DOHH2 (cell line): ENCODE measurements around the gene DCBLD2.

Experiments
- H3F3A ChIP-seq: fragments of 200-600 bp; sonication (generic), shearing (Covaris generic); 2 replicates; pipeline ENCODE4 v1.6.0; 2016; ENCODE audit warnings: antibody characterized with exemption, mild to moderate bottlenecking; ENCODE audit not compliant: control insufficient read depth, insufficient read depth
- H3K27ac ChIP-seq: fragments of 200-600 bp; sonication (generic); 2 replicates; pipeline ENCODE4 v1.5.1; 2014; ENCODE audit warnings: low read depth, mild to moderate bottlenecking, low read length, moderate library complexity
- H3K27me3 ChIP-seq: fragments of 200-600 bp; sonication (generic); 2 replicates; pipeline ENCODE4 v1.6.1; 2014; ENCODE audit warnings: mild to moderate bottlenecking, low read length, mixed read lengths; ENCODE audit not compliant: control insufficient read depth
- H3K36me3 ChIP-seq: fragments of 200-600 bp; sonication (generic); 2 replicates; pipeline ENCODE4 v1.6.1; 2014; ENCODE audit warnings: mild to moderate bottlenecking, low read length, moderate library complexity, mixed read lengths; ENCODE audit not compliant: control insufficient read depth
- H3K4me1 ChIP-seq: fragments of 200-600 bp; sonication (generic); 2 replicates; pipeline ENCODE4 v1.6.1; 2014; ENCODE audit warnings: mild to moderate bottlenecking, low read length, mixed read lengths; ENCODE audit not compliant: control insufficient read depth
- H3K4me2 ChIP-seq: fragments of 200-600 bp; sonication (generic); 2 replicates; pipeline ENCODE4 v1.6.0; 2014; ENCODE audit warnings: mild to moderate bottlenecking, low read length, moderate library complexity
- H3K4me3 ChIP-seq: fragments of 200-600 bp; sonication (generic); 2 replicates; pipeline ENCODE4 v1.5.1; 2014; ENCODE audit warnings: mild to moderate bottlenecking, low read length, mixed read lengths
- H3K79me2 ChIP-seq: fragments of 200-600 bp; sonication (generic); 2 replicates; pipeline ENCODE4 v1.6.1; 2014; ENCODE audit warnings: mild to moderate bottlenecking, low read length, mixed read lengths; ENCODE audit not compliant: control insufficient read depth
- H3K9me2 ChIP-seq: fragments of 200-600 bp; sonication (generic); replicated peaks from 2 replicates; pipeline ENCODE4 v1.6.1; 2014; ENCODE audit warnings: mild to moderate bottlenecking, low read length, mixed read lengths; ENCODE audit not compliant: control insufficient read depth
- H3K9me3 ChIP-seq: fragments of 200-600 bp; sonication (generic); 2 replicates; pipeline ENCODE4 v1.6.1; 2014; ENCODE audit warnings: antibody characterized with exemption, low read length, mixed read lengths; ENCODE audit not compliant: control insufficient read depth, insufficient read depth
- H4K20me1 ChIP-seq: fragments of 200-600 bp; sonication (generic); 2 replicates; pipeline ENCODE4 v1.6.0; 2014; ENCODE audit warnings: low read depth, mild to moderate bottlenecking, antibody characterized with exemption, low read length, moderate library complexity; ENCODE audit not compliant: control insufficient read depth, insufficient read depth
- EZH2phosphoT487 ChIP-seq: fragments of 200-600 bp; sonication (generic); IDR thresholded peaks from 2 replicates; pipeline ENCODE4 v1.6.1; 2017; ENCODE audit warnings: borderline replicate concordance, mild to moderate bottlenecking, antibody characterized with exemption, low read length, moderate library complexity, mixed read lengths
- TF ChIP-seq, protein P1 (sequence below): fragments of 200-600 bp; sonication (generic); IDR thresholded peaks from one replicate; pipeline ENCODE4 v1.5.1; 2014; ENCODE audit warnings: antibody characterized with exemption, mild to moderate bottlenecking, low read depth, low read length; ENCODE audit not compliant: poor library complexity, severe bottlenecking

DCBLD2 gene

GRCh38 chr3:98798820-98799219 lies 102.7 kb downstream of the DCBLD2 start:
- Histone ChIP-seq H3K9me3 (no peaks in the 10 kb centered on the region), H3K9me2 (no peaks in the 10 kb centered on the region), H3F3A (no peaks in the 10 kb centered on the region), H3K79me2 (no peaks in the 10 kb centered on the region), H3K27me3 (no peaks in the 10 kb centered on the region), H3K4me2 (no peak overlapping the region), H3K4me3 (no peak overlapping the region), H3K27ac (no peak overlapping the region), H3K36me3 (peaks cover 6% of the 10 kb centered on the region; the same call in 1 of the 2 replicates), H4K20me1 (no peaks in the 10 kb centered on the region), H3K4me1 (no peaks in the 10 kb centered on the region)
- TF ChIP-seq EZH2phosphoT487 = no peak
- TF ChIP-seq, protein P1, sequence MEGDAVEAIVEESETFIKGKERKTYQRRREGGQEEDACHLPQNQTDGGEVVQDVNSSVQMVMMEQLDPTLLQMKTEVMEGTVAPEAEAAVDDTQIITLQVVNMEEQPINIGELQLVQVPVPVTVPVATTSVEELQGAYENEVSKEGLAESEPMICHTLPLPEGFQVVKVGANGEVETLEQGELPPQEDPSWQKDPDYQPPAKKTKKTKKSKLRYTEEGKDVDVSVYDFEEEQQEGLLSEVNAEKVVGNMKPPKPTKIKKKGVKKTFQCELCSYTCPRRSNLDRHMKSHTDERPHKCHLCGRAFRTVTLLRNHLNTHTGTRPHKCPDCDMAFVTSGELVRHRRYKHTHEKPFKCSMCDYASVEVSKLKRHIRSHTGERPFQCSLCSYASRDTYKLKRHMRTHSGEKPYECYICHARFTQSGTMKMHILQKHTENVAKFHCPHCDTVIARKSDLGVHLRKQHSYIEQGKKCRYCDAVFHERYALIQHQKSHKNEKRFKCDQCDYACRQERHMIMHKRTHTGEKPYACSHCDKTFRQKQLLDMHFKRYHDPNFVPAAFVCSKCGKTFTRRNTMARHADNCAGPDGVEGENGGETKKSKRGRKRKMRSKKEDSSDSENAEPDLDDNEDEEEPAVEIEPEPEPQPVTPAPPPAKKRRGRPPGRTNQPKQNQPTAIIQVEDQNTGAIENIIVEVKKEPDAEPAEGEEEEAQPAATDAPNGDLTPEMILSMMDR = no peak

GRCh38 chr3:98797905-98798304 lies 103.6 kb downstream of the DCBLD2 start:
- Histone ChIP-seq H3K4me2 (no peak overlapping the region), H3F3A (no peaks in the 10 kb centered on the region), H4K20me1 (no peaks in the 10 kb centered on the region)

GRCh38 chr3:98796334-98796733 lies 105.2 kb downstream of the DCBLD2 start:
- H4K20me1 ChIP-seq = no peaks in the 10 kb centered on the region
- no peaks in the 10 kb centered on the region for H3K9me2 ChIP-seq
- H3K79me2 ChIP-seq = no peaks in the 10 kb centered on the region
- no peaks in the 10 kb centered on the region for H3K9me3 ChIP-seq
- TF ChIP-seq, protein P1 = no peak
- no peak for TF ChIP-seq EZH2phosphoT487
- H3K4me2 ChIP-seq = no peak overlapping the region
- no peaks in the 10 kb centered on the region for H3F3A ChIP-seq
- H3K4me1 ChIP-seq = no peaks in the 10 kb centered on the region
- no peak overlapping the region for H3K4me3 ChIP-seq
- H3K36me3 ChIP-seq = peaks cover 6% of the 10 kb centered on the region; the same call in 1 of the 2 replicates
- H3K27ac ChIP-seq = no peak overlapping the region
- H3K27me3 ChIP-seq = no peaks in the 10 kb centered on the region

More at GRCh38 chr3:98797905-98798304, 103.6 kb downstream of the DCBLD2 start:
- TF ChIP-seq EZH2phosphoT487 = no peak
- TF ChIP-seq, protein P1 = no peak
- Histone ChIP-seq H3K4me1 (no peaks in the 10 kb centered on the region), H3K4me3 (no peak overlapping the region), H3K36me3 (peaks cover 6% of the 10 kb centered on the region; the same call in 1 of the 2 replicates), H3K27ac (no peak overlapping the region), H3K9me3 (no peaks in the 10 kb centered on the region), H3K9me2 (no peaks in the 10 kb centered on the region), H3K27me3 (no peaks in the 10 kb centered on the region), H3K79me2 (no peaks in the 10 kb centered on the region)

DNA sequence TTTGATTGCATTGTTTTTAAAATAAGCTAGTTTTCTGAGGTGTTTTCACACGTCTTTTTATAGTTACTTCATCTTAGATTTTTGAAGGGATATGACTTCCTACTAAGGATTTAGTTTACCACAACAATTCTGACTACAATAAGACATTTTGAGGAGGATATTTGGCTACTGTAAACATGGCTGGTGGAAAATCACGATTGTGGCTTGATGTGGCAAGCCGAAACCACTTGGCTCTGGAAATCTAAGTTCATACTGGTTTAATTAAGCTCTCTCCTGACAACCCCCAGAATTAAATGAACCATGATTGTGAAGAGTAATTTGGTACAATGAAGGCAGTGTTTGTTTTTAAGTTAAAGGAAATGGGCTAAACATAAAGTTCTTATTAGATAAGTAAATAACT lies 107.5 kb downstream of the DCBLD2 start:
- no peak overlapping the region for H3K4me3 ChIP-seq
- H3K27me3 ChIP-seq = no peaks in the 10 kb centered on the region
- H3K9me2 ChIP-seq = no peaks in the 10 kb centered on the region
- H3K27ac ChIP-seq = no peak overlapping the region
- 0 out of 2 replicates have a peak, but pooled peaks cover 2% of the 10 kb centered on the region for H3K36me3 ChIP-seq
- no peaks in the 10 kb centered on the region for H3K4me1 ChIP-seq
- H3K4me2 ChIP-seq = no peak overlapping the region
- H3F3A ChIP-seq = no peaks in the 10 kb centered on the region
- H3K9me3 ChIP-seq = no peaks in the 10 kb centered on the region
- no peaks in the 10 kb centered on the region for H4K20me1 ChIP-seq
- no peaks in the 10 kb centered on the region for H3K79me2 ChIP-seq
- no peak for TF ChIP-seq EZH2phosphoT487
- TF ChIP-seq, protein P1 = no peak
